LHCN-M2 (cell line): Measurements from ENCODE around the gene REL. TPM values are rescaled to one million over a fixed set of nuclear protein-coding genes. Genes with fewer than 3 reads are reported as not detected.

Experiments used
- DNase-seq: peaks from one replicate; pipeline ENCODE4 v3.0.0-alpha.2; 2012; ENCODE audit warnings: low read depth
- total RNA-seq: library from RNA; depleted of rRNA; stranded (reverse); fragments of >200 nt; gene quantifications from 2 replicates; pipeline ENCODE4 v1.2.3, GENCODE V29; 2014

REL gene
- total RNA-seq, 1 experiment from 2014 or later: 3.2 TPM

DNA sequence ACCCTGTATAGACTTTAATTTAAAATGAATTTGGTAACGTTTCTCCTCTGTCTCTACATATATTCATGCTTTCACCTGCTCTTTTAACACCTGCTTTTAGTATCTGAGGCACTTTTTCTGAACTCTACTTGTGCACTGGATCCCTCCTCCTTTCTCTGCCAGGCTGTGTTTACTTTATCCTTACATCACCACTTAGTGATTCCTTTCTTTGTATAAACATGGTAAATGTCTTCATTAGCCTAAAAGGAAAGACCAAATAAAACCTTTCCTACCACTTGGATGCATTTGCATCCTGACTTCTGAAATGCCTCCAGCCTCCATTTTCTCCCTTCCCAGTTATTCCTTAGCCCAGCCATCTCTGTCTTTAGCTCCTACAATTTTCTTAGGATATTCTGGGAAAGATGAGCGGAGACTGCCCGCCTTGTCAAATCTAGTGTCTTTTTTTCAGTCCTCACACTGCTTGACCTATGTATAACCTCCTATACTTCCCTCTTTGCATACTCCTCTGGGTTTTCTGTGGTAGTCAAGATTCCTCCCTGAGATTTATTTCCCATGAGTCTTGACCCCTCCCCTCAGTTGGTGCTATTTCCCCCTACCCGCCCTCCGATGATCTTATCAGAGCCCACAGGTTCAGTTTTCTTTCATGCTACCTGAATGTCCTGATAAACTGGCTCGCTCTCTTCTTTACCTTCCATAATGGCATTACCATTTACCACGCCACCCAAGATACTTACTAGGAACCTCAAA, 44.8 kb downstream of the REL start:
- DNase-seq: no peak

GRCh38 chr2:60926741-60927552, 45.6 kb downstream of the REL start:
- no peak for DNase-seq

- DNase-seq: peak; percentile 14
These were observed 50.7 kb downstream of the REL start for GRCh38 chr2:60932061-60932460.

DNA sequence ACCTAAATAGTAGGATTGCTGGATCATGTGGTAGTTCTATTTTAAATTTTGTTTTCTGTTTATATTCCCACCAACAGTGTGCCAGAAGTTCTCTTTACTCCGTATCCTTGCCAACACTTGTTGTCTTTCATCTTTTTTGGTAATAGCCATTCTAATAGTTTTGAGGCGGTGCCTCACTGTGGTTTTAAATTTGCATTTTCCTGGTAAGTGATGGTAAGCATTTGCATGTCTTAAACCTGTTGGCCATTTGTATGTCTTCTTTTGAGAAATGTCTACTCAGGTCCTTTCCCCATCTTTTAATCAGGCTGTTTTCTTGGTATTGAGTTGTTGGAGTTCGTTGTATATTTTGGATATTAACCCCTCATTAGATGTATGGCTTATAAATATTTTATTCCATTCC, 51.6 kb downstream of the REL start:
- no peak for DNase-seq

- no peak for DNase-seq
These were observed 52.9 kb downstream of the REL start for GRCh38 chr2:60934165-60934722.

- DNase-seq: no peak
These were observed 55.4 kb downstream of the REL start for GRCh38 chr2:60936757-60937156.

- no peak for DNase-seq
These were observed 56.9 kb downstream of the REL start for GRCh38 chr2:60938301-60938700.

GRCh38 chr2:60939622-60940021, 58.2 kb downstream of the REL start:
- DNase-seq: no peak

DNA sequence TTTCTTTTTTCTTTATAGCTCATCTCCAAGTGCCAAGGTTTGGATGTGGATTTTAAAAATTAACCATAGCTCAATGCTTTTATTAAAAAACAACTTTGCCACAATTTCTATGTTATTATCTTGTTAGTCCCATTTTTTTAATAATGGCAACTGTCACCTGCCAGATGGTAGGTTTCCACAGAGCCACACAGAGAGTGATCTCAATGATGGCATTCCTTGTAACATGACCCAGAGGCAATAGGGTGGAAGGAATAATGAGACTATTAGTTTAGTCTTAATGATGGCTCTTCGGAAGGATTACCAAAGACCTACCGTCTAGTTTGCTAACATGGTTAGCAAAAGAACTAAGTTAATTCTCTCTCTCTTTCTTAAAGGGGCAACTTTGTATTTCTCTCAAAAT, 64.0 kb downstream of the REL start:
- no peak for DNase-seq

DNA sequence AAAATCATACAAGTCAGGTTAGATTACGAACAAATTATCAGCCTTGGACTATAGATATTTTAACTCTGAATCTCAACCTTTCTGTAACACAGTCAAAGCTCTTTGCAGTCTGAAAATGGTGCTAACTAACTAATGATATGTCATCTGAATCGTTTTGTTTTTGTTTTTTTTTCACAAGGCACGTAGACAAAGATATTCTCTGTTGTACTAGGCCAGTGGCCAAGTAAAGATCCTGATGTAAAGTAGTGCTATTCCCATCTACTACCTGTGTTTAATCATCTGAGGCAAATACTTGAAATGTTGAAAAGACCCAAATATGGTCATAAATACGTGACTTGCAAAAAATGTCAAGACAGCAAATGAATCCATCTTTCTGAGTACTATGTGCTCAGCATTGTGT, 65.7 kb downstream of the REL start:
- no peak for DNase-seq

DNA sequence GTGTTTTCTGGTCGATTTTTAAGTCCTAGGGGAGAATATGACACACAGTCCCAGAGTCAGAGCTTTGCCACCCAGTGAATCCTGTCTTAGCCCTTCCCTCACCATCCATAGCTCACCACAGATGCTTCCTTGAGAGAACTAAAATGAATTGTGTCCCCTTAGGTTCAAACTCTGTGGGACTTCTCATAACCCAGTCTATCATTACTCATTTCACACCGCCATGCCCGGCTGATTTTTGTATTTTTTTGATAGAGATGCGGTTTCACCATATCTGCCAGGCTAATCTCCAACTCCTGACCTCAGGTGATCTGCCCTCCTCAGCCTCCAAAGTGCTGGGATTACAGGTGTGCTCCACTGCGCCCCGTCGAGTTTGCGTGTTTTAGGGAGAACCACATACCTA, 66.8 kb downstream of the REL start:
- DNase-seq: no peak

GRCh38 chr2:60948926-60949579, 67.7 kb downstream of the REL start:
- DNase-seq: peak; percentile 76

DNA sequence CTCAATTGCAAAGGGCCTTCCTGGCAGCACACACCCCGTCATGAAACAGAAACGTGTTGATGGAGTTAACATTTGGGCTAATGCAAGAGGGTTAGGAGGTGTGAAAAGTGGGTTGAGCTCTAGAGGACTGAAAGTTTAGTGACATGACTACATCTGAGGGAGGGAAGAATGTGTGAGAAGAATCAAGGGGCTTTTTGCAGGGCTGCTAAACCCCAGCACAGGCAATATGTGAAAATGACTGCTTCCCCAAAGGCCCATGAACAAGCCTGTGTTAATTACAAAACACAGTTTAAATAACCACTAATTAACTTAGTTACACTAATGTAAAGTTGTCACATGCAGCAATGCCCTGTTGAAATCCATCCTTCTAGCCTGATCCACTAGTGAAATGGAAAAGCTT, 72.8 kb downstream of the REL start:
- no peak for DNase-seq

DNA sequence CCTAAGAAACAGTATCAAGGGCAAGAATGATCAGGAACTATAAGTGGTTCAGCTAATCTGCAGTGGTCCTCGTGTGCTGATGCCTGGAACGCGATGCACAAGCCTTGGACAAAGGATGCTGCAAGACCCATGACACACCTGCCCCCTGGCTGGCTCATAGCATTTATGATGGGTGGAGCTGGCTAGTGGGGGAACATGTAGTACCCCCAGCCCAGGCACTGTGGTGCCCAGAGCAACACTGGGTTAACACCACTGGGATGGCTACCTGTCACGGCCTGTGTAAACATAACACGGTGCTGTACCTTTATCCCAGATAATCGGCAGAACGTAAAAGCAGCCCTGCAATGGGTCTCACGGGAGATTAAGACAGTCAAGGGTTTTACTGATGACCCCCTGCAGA, 75.8 kb downstream of the REL start:
- no peak for DNase-seq

GRCh38 chr2:60957643-60958042, 76.3 kb downstream of the REL start:
- no peak for DNase-seq

- no peak for DNase-seq
These were observed 77.0 kb downstream of the REL start for GRCh38 chr2:60958361-60958760.

GRCh38 chr2:60958800-60959199, 77.4 kb downstream of the REL start:
- peak; percentile 22 for DNase-seq

DNA sequence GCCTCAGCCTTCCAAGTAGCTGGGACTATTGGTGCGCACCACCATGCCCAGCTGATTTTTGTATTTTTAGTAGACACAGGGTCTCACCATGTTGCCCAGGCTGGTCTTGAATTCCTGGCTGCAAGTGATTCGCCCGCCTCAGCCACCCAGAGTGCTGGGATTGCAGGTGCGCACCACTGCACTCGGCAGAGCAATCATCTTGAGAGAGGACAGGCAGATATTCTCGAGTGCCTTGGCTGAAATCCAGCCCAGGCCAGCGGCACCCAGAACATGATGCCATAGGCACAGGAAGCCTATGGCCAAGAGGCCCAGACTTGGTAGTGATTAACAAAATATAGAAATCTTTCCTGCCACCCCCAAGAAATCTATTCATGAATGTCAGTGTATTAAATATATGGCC, 78.1 kb downstream of the REL start:
- no peak for DNase-seq

GRCh38 chr2:60960706-60961105, 79.3 kb downstream of the REL start:
- no peak for DNase-seq

GRCh38 chr2:60961457-60961856, 80.1 kb downstream of the REL start:
- DNase-seq: peak; percentile 51

GRCh38 chr2:60962528-60962927, 81.2 kb downstream of the REL start:
- DNase-seq: no peak

GRCh38 chr2:60963190-60963589, 81.8 kb downstream of the REL start:
- DNase-seq: no peak
